H9 (cell line): Measurements from ENCODE around the gene ASPSCR1. TPM values are rescaled to one million over a fixed set of nuclear protein-coding genes. Genes with fewer than 3 reads are reported as not detected.

Experiments
- DNase-seq: peaks from one replicate; pipeline ENCODE4 v3.0.0-alpha.2; 2017
- H2AFZ ChIP-seq: one replicate; pipeline ENCODE4 v1.6.1; 2013; ENCODE audit warnings: mild to moderate bottlenecking, low read length, control low read depth, moderate library complexity
- H2AK5ac ChIP-seq: 2 replicates; pipeline ENCODE4 v1.6.1; 2013; ENCODE audit warnings: low read length, control low read depth, mixed read lengths; ENCODE audit not compliant: insufficient read length
- H2BK120ac ChIP-seq: one replicate; pipeline ENCODE4 v1.6.1; 2013; ENCODE audit warnings: low read depth, mild to moderate bottlenecking, low read length, control low read depth, inconsistent platforms; ENCODE audit not compliant: poor library complexity, severe bottlenecking
- H2BK12ac ChIP-seq: 2 replicates; pipeline ENCODE4 v1.6.1; 2013; ENCODE audit warnings: low read length, control low read depth, mixed read lengths, low read depth; ENCODE audit not compliant: insufficient read length
- H2BK15ac ChIP-seq: 2 replicates; pipeline ENCODE4 v1.6.1; 2013; ENCODE audit warnings: low read depth, low read length, control low read depth
- H2BK20ac ChIP-seq: one replicate; pipeline ENCODE4 v1.6.1; 2013; ENCODE audit warnings: low read depth, mild to moderate bottlenecking, low read length, control low read depth, inconsistent platforms; ENCODE audit not compliant: poor library complexity, severe bottlenecking
- H2BK5ac ChIP-seq: 2 replicates; pipeline ENCODE4 v1.6.1; 2013; ENCODE audit warnings: low read length, control low read depth, mixed read lengths; ENCODE audit not compliant: insufficient read length
- H3K14ac ChIP-seq: 2 replicates; pipeline ENCODE4 v1.6.1; 2013; ENCODE audit warnings: low read length, control low read depth; ENCODE audit not compliant: insufficient read depth
- H3K18ac ChIP-seq: 2 replicates; pipeline ENCODE4 v1.6.1; 2013; ENCODE audit warnings: low read depth, mild to moderate bottlenecking, mixed read lengths, low read length, control low read depth; ENCODE audit not compliant: insufficient read length
- H3K23ac ChIP-seq: 2 replicates; pipeline ENCODE4 v1.6.1; 2013; ENCODE audit warnings: low read length, control low read depth, mixed read lengths, low read depth; ENCODE audit not compliant: insufficient read length
- H3K23me2 ChIP-seq: 2 replicates; pipeline ENCODE4 v1.6.1; 2013; ENCODE audit warnings: low read depth, mild to moderate bottlenecking, mixed read lengths, low read length, control low read depth; ENCODE audit not compliant: insufficient read length, poor library complexity, severe bottlenecking
- H3K27ac ChIP-seq: 2 replicates; pipeline ENCODE4 v1.5.1; 2013; ENCODE audit warnings: low read length, control low read depth, mixed read lengths, low read depth; ENCODE audit not compliant: insufficient read length
- H3K27me3 ChIP-seq: 2 replicates; pipeline ENCODE4 v1.6.1; 2013; ENCODE audit warnings: low read length, control low read depth, inconsistent platforms; ENCODE audit not compliant: insufficient read depth
- H3K4ac ChIP-seq: 2 replicates; pipeline ENCODE4 v1.6.1; 2013; ENCODE audit warnings: low read depth, mild to moderate bottlenecking, control low read depth, inconsistent platforms, low read length, moderate library complexity
- H3K4me1 ChIP-seq: 2 replicates; pipeline ENCODE4 v1.6.1; 2013; ENCODE audit warnings: low read length, control low read depth, inconsistent platforms; ENCODE audit not compliant: insufficient read depth
- H3K4me2 ChIP-seq: 2 replicates; pipeline ENCODE4 v1.6.1; 2013; ENCODE audit warnings: low read length, control low read depth, mixed read lengths; ENCODE audit not compliant: insufficient read length, insufficient read depth
- H3K56ac ChIP-seq: 2 replicates; pipeline ENCODE4 v1.6.1; 2013; ENCODE audit warnings: low read depth, mild to moderate bottlenecking, mixed read lengths, low read length, control low read depth; ENCODE audit not compliant: insufficient read length
- H3K79me1 ChIP-seq: 2 replicates; pipeline ENCODE4 v1.6.1; 2013; ENCODE audit warnings: low read depth, mild to moderate bottlenecking, moderate library complexity, low read length, control low read depth, inconsistent platforms; ENCODE audit not compliant: insufficient read depth, poor library complexity, severe bottlenecking
- H3K79me2 ChIP-seq: 2 replicates; pipeline ENCODE4 v1.6.1; 2013; ENCODE audit warnings: low read length, control low read depth, inconsistent platforms; ENCODE audit not compliant: insufficient read depth
- H3K9ac ChIP-seq: 2 replicates; pipeline ENCODE4 v1.6.1; 2013; ENCODE audit warnings: low read length, control low read depth, mixed read lengths; ENCODE audit not compliant: insufficient read length; ENCODE audit errors: extremely low read depth
- H3K9me3 ChIP-seq: one replicate; pipeline ENCODE4 v1.6.1; 2013; ENCODE audit warnings: low read depth, low read length, inconsistent platforms; ENCODE audit not compliant: control insufficient read depth
- H3T11ph ChIP-seq: one replicate; pipeline ENCODE4 v1.6.1; 2013; ENCODE audit warnings: mild to moderate bottlenecking, low read length, control low read depth, inconsistent platforms
- H4K20me1 ChIP-seq: one replicate; pipeline ENCODE4 v1.6.1; 2013; ENCODE audit not compliant: control insufficient read depth, insufficient read length, insufficient read depth
- H4K5ac ChIP-seq: 2 replicates; pipeline ENCODE4 v1.6.1; 2013; ENCODE audit warnings: low read depth, mild to moderate bottlenecking, mixed read lengths, low read length, control low read depth; ENCODE audit not compliant: insufficient read length
- H4K8ac ChIP-seq: replicated peaks from 2 replicates; pipeline ENCODE4 v1.6.1; 2013; ENCODE audit warnings: low read length, control low read depth, mixed read lengths, low read depth; ENCODE audit not compliant: insufficient read length
- H4K91ac ChIP-seq: 2 replicates; pipeline ENCODE4 v1.6.1; 2013; ENCODE audit warnings: low read depth, mild to moderate bottlenecking, moderate library complexity, mixed read lengths, low read length, control low read depth; ENCODE audit not compliant: insufficient read length
- H3K27ac Mint-ChIP-seq, 3 experiments: 2 replicates in 2 of 3; 3 replicates in 1 of 3; pipeline ENCODE4 v1.8.0; 2020 to 2021; ENCODE audit warnings: mixed read lengths in 3 of 3, mild to moderate bottlenecking in 1 of 3, moderate library complexity in 1 of 3
- H3K27me3 Mint-ChIP-seq: 2 replicates; pipeline ENCODE4 v1.8.0; 2021; ENCODE audit warnings: low read depth, mild to moderate bottlenecking, moderate library complexity, mixed read lengths
- H3K36me3 Mint-ChIP-seq, 3 experiments: 2 replicates in 2 of 3; 3 replicates in 1 of 3; pipeline ENCODE4 v1.8.0; 2020 to 2021; ENCODE audit warnings: low read depth in 3 of 3, mixed read lengths in 3 of 3; ENCODE audit not compliant: insufficient read depth in 1 of 3
- H3K4me1 Mint-ChIP-seq, 2 experiments: 2 replicates each; pipeline ENCODE4 v1.8.0; 2020; ENCODE audit warnings: mixed read lengths in 2 of 2
- H3K4me3 Mint-ChIP-seq, 2 experiments: 2 replicates in 1 of 2; 3 replicates in 1 of 2; pipeline ENCODE4 v1.8.0; 2020 to 2021; ENCODE audit warnings: mild to moderate bottlenecking in 2 of 2, mixed read lengths in 2 of 2, moderate library complexity in 1 of 2
- H3K9me3 Mint-ChIP-seq, 2 experiments: 2 replicates in 1 of 2; 3 replicates in 1 of 2; pipeline ENCODE4 v1.8.0; 2020; ENCODE audit warnings: mild to moderate bottlenecking in 2 of 2, mixed read lengths in 2 of 2, moderate library complexity in 1 of 2
- CTCF ChIP-seq: fragments of 200-600 bp; sonication (generic); conservative IDR thresholded peaks from 3 replicates; pipeline ENCODE4 v1.8.0; 2021; ENCODE audit warnings: antibody characterized with exemption, mild to moderate bottlenecking
- WGBS: extraction: QIAGEN DNeasy Blood & Tissue Kit; methylation state at CpG from one replicate; pipeline ENCODE4 v1.1.7; 2013; ENCODE audit warnings: missing lambda C conversion rate, low lambda C conversion rate, mixed read lengths; ENCODE audit not compliant: insufficient read length; ENCODE audit errors: extremely low coverage; 5-methylcytosine and 5-hydroxymethylcytosine counted together
- total RNA-seq: library from RNA; stranded (reverse); gene quantifications from 2 replicates; pipeline ENCODE4 v1.2.1, GENCODE V29; 2021

The ASPSCR1 gene
- total RNA-seq, 1 experiment from 2014 or later = 50.9 TPM

- WGBS = no CpG with 5 or more reads among the region's 23 CpGs
- peak overlapping the region in 1 of 2 experiments; percentile 48; a peak in 1 of 5 replicates for H3K4me3 Mint-ChIP-seq
These were observed 43.2 kb upstream of the ASPSCR1 start for GRCh38 chr17:81934098-81934757.

More at GRCh38 chr17:81934098-81934757, 43.2 kb upstream of the ASPSCR1 start:
- no peak overlapping the region for H2BK12ac ChIP-seq
- H3K4me2 ChIP-seq = no peak overlapping the region
- H3T11ph ChIP-seq = no peak overlapping the region
- DNase-seq = no peak
- Mint-ChIP-seq H3K4me1 (peaks cover 0 to 19% of the 10 kb centered on the region in 2 experiments; a peak in 2 of 4 replicates), H3K9me3 (no peaks in the 10 kb centered on the region), H3K36me3 (peaks cover 3 to 32% (median 21%) of the 10 kb centered on the region in 3 experiments; a peak in 6 of 7 replicates), H3K27me3 (peaks cover 32% of the 10 kb centered on the region), H3K27ac (no peak overlapping the region)
- TF ChIP-seq CTCF = no peak
- no peak overlapping the region for H2AK5ac ChIP-seq
- H3K56ac ChIP-seq = no peak overlapping the region
- no peak overlapping the region for H3K9ac ChIP-seq
- H2BK120ac ChIP-seq = no peak overlapping the region
- H3K27ac ChIP-seq = no peak overlapping the region
- no peak overlapping the region for H2BK20ac ChIP-seq
- peaks cover 3% of the 10 kb centered on the region for H3K79me1 ChIP-seq
- H3K14ac ChIP-seq = no peak overlapping the region
- H4K20me1 ChIP-seq = peaks cover 4% of the 10 kb centered on the region
- H2BK15ac ChIP-seq = no peak overlapping the region
- no peak overlapping the region for H3K4ac ChIP-seq
- peaks cover 4% of the 10 kb centered on the region for H3K23me2 ChIP-seq
- H3K23ac ChIP-seq = no peak overlapping the region
- no peak overlapping the region for H4K5ac ChIP-seq
- no peak overlapping the region for H2BK5ac ChIP-seq
- H3K9me3 ChIP-seq = no peaks in the 10 kb centered on the region
- no peak overlapping the region for H2AFZ ChIP-seq
- peaks cover 2% of the 10 kb centered on the region; the same call in 1 of the 2 replicates for H3K79me2 ChIP-seq
- H3K27me3 ChIP-seq = no peaks in the 10 kb centered on the region; the same call in 1 of the 2 replicates
- H4K91ac ChIP-seq = no peak overlapping the region
- H3K4me1 ChIP-seq = no peaks in the 10 kb centered on the region
- H3K18ac ChIP-seq = no peak overlapping the region
- no peak overlapping the region for H4K8ac ChIP-seq
